Left ventricle myocardium inferior (tissue), 1 donor: ENCODE results near the gene JUN. TPM values are rescaled to one million over a fixed set of nuclear protein-coding genes. Genes with fewer than 3 reads are reported as not detected.

Experiments
- DNase-seq: peaks from one replicate; pipeline ENCODE4 v3.0.0-alpha.2; 2020
- H3K27ac ChIP-seq: fragments of 200-600 bp; replicated peaks from 2 replicates; pipeline ENCODE4 v1.8.0; 2021
- H3K27me3 ChIP-seq: fragments of 200-600 bp; 2 replicates; pipeline ENCODE4 v1.8.0; 2021; ENCODE audit warnings: low read depth
- H3K36me3 ChIP-seq: fragments of 200-600 bp; 2 replicates; pipeline ENCODE4 v1.8.0; 2021
- H3K4me1 ChIP-seq: fragments of 200-600 bp; 2 replicates; pipeline ENCODE4 v1.8.0; 2021
- H3K4me3 ChIP-seq: fragments of 200-600 bp; 2 replicates; pipeline ENCODE4 v1.8.0; 2021; ENCODE audit warnings: mild to moderate bottlenecking, moderate library complexity
- H3K9me3 ChIP-seq: fragments of 200-600 bp; replicated peaks from 2 replicates; pipeline ENCODE4 v1.8.0; 2021
- intact Hi-C: fragments of 100-400 bp; cut with micrococcal nuclease; formaldehyde crosslinking; loops from one replicate; pipeline ENCODE4 v1.11.0; 2022
- long read RNA-seq: library from polyadenylated mRNA; unstranded; transcript quantifications from one replicate; pipeline ENCODE4 v2.0.0, GENCODE V29; 2021
- total RNA-seq: library from RNA; stranded (reverse); fragmentation: NEBNext Ultra II Directional; extraction: Animal tissue kit (Norgen Biotek cat#: 25700); gene quantifications from one replicate; pipeline ENCODE4 v1.2.1, GENCODE V29; 2021
- TF ChIP-seq, protein P1 (sequence below): fragments of 200-600 bp; IDR thresholded peaks from 2 replicates; pipeline ENCODE4 v1.8.0; 2021; ENCODE audit warnings: antibody characterized with exemption, mild to moderate bottlenecking, borderline replicate concordance
- donor health status: DM: no; HTN: yes; CAD: no; lungs with severe emphysema.

The JUN gene
- 101 TPM for total RNA-seq
- long read RNA-seq, transcript JUN-201 (1 exons, 3,540 nt), result major isoform, 27 of 28 reads
- long read RNA-seq, partial matches to known transcripts, result 0 of 28 reads
- long read RNA-seq, other reads (novel, unspliced or antisense), result 1 of 28 reads

DNA sequence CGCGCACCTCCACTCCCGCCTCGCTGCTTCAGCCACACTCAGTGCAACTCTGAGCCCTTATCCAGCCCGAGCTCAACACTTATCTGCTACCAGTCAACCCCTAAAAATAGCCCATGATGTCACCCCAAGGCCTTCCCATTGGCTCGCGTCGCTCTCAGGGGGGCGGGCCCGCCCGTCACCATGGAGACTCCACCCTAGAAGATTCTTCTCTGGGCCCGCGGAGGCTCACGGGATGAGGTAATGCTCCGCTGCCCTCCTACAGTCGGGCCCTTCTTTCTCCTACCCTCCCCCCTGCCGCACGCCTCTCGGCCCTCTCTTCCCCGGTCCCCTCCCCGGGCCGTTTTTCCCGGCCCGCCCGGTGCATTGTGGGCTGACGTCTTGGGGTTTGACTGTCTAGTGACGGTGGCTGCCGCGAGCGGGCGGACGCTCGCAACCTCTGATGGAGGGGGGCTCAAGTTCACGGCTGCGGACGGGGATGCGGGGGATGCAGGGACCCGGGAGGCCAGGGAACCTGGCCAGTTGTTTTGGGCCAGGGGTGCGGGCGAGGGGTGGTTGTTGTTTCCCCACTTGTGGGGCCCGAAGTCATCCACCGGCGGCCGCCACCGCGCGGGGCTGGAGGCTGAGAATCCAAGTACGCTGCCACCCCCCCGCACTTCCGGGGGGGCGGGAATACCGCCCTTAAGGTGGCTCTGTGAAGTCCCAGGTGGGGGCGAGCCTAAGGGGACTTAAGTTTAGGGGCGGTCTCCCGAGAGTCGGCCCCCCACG, at the start of gene JUN:
TSS of gene JUN (minus strand) at position 55 of the 765 bp plus-strand sequence. CDS start 977 bp downstream, outside the sequence.
- H3K4me1 ChIP-seq, result peaks cover 58% of the 10 kb centered on the region

GRCh38 chr1:58833166-58833565, 49.3 kb upstream of the JUN start:
- H3K36me3 ChIP-seq, result no peaks in the 10 kb centered on the region
- intact Hi-C loops, result no loop called here
- H3K4me3 ChIP-seq, result no peak overlapping the region
- H3K4me1 ChIP-seq, result peaks cover 17% of the 10 kb centered on the region
- H3K27me3 ChIP-seq, result no peaks in the 10 kb centered on the region
- no peaks in the 10 kb centered on the region for H3K9me3 ChIP-seq
- TF ChIP-seq, protein P1, sequence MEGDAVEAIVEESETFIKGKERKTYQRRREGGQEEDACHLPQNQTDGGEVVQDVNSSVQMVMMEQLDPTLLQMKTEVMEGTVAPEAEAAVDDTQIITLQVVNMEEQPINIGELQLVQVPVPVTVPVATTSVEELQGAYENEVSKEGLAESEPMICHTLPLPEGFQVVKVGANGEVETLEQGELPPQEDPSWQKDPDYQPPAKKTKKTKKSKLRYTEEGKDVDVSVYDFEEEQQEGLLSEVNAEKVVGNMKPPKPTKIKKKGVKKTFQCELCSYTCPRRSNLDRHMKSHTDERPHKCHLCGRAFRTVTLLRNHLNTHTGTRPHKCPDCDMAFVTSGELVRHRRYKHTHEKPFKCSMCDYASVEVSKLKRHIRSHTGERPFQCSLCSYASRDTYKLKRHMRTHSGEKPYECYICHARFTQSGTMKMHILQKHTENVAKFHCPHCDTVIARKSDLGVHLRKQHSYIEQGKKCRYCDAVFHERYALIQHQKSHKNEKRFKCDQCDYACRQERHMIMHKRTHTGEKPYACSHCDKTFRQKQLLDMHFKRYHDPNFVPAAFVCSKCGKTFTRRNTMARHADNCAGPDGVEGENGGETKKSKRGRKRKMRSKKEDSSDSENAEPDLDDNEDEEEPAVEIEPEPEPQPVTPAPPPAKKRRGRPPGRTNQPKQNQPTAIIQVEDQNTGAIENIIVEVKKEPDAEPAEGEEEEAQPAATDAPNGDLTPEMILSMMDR, result no peak
- no peak for DNase-seq
- H3K27ac ChIP-seq, result no peak overlapping the region

More for the DNA sequence above, at the start of gene JUN:
- Histone ChIP-seq H3K36me3 (peaks cover 16% of the 10 kb centered on the region), H3K9me3 (peaks cover 11% of the 10 kb centered on the region), H3K27ac (peak within 1 kb of the TSS; percentile 99), H3K4me3 (peak within 1 kb of the TSS; percentile 94), H3K27me3 (no peaks in the 10 kb centered on the region)
- intact Hi-C loops, result loop anchor here (10.0 kb wide), 4 partner anchors 121 to 911 kb away; partner anchors contain the start of gene FGGY
- TF ChIP-seq, protein P1, result no peak
- peak; percentile 100 for DNase-seq

GRCh38 chr1:58830291-58830690, 46.4 kb upstream of the JUN start:
- TF ChIP-seq, protein P1, result no peak
- Histone ChIP-seq H3K9me3 (peaks cover 21% of the 10 kb centered on the region), H3K27ac (no peak overlapping the region), H3K4me3 (no peak overlapping the region), H3K4me1 (peaks cover 11% of the 10 kb centered on the region), H3K27me3 (no peaks in the 10 kb centered on the region), H3K36me3 (no peaks in the 10 kb centered on the region)
- intact Hi-C loops, result no loop called here
- no peak for DNase-seq

DNA sequence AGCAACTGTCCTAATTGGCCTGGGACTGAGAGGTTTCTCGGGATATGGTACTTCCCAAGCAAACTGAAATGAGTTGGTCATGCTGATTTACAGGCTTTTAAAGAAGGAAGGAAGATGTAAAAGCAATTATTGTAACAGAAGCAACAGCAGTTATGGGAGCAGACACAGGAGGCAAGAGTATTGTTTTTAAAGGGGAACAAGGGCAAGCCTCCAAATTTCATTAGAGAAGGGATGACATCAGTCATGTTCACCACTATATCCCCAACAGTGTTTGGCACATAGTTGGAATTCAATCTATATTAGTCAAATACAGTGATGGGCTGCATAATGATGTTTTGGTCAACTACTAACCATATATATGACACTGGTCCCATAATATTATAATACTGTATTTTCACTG, 46.0 kb upstream of the JUN start:
- Histone ChIP-seq H3K27me3 (no peaks in the 10 kb centered on the region), H3K36me3 (no peaks in the 10 kb centered on the region), H3K9me3 (peaks cover 21% of the 10 kb centered on the region), H3K27ac (no peak overlapping the region), H3K4me1 (peaks cover 15% of the 10 kb centered on the region), H3K4me3 (no peak overlapping the region)
- no peak for DNase-seq
- intact Hi-C loops, result no loop called here
- TF ChIP-seq, protein P1, result no peak

DNA sequence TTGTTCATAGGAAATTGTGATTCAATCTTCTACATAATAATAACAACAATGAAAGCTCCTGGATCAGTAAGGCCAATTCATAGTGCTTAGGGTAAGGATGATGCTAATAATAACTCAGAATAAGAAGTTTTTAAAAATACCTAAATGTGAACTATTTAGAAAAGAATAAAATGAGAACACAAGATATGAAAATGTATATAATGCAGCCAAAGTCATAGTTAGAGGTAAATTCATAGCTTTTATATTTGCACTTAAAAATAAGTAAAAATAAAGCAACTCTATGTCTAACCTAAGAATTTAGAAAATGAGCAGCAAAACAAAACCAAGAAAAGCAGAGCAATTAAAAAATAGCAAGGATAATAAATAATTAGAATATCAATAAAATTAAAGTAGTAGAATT, 43.5 kb upstream of the JUN start:
- intact Hi-C loops, result no loop called here
- Histone ChIP-seq H3K4me1 (peaks cover 29% of the 10 kb centered on the region), H3K4me3 (no peak overlapping the region), H3K27me3 (no peaks in the 10 kb centered on the region), H3K27ac (no peak overlapping the region), H3K9me3 (peaks cover 21% of the 10 kb centered on the region), H3K36me3 (no peaks in the 10 kb centered on the region)
- DNase-seq, result no peak
- TF ChIP-seq, protein P1, result no peak
